ENCODE results near the gene CDH4.

Gene CDH4

DNA sequence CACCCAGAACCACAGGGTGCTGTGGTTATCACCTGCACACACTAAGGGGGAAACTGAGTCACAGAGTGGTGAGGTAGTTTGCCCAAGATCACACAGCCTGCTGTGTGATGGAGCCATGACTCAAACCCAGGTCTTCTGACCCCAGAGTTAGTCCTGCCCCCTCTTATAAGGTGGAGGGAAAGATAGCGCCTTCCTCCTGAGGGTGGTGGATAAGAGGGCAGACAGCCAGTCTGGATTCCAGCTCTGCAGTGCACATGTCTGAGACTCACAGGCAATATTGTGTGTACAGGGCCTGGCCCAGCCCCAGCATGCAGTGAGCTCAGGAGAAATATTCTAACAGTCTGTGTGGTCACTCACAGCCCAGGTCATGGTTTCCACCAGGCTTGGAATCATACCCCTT, 393.7 kb downstream of the CDH4 start:
- no peak for FAIRE-seq

DNA sequence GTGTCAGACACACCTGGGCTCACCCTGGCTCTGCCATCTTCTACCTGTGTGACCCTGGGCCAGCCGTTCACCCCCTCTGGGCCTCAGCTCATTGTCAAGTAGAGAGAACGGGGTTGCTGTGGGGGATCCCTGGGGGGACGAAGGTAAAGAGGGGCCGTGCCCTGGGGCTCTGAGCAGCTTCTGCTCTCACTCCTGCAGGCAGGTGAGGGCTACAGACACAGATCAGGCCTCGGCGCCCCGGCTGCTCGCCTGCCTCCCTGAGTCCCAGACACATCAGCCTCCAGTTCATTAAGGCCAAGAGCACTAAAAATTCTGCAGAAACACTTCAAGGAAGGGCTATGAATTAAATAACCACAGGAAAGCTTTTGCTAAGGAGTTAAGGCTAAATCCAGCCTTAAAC, 394.4 kb downstream of the CDH4 start:
- no peak for FAIRE-seq

- FAIRE-seq = no peak
These were observed 394.9 kb downstream of the CDH4 start for GRCh38 chr20:61646986-61647385.

- no peak for FAIRE-seq
These were observed 395.6 kb downstream of the CDH4 start for GRCh38 chr20:61647702-61648101.

- FAIRE-seq = no peak
These were observed 397.2 kb downstream of the CDH4 start for GRCh38 chr20:61649105-61649859.

DNA sequence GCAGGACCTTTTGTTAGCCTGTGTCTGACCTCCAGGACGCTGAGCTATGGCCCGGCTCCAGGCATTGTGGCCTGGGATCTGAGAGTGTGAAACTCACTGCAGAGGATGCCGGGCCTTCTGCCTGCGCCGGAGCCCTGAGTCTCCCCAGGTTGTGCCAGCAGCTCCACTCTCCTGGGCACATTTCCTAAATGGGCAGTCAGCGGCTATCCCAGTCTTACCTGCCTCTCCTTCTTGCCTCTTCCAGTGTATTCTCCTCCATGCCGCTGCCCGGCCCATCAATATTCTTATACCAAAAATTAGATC, 397.8 kb downstream of the CDH4 start:
- no peak for FAIRE-seq

DNA sequence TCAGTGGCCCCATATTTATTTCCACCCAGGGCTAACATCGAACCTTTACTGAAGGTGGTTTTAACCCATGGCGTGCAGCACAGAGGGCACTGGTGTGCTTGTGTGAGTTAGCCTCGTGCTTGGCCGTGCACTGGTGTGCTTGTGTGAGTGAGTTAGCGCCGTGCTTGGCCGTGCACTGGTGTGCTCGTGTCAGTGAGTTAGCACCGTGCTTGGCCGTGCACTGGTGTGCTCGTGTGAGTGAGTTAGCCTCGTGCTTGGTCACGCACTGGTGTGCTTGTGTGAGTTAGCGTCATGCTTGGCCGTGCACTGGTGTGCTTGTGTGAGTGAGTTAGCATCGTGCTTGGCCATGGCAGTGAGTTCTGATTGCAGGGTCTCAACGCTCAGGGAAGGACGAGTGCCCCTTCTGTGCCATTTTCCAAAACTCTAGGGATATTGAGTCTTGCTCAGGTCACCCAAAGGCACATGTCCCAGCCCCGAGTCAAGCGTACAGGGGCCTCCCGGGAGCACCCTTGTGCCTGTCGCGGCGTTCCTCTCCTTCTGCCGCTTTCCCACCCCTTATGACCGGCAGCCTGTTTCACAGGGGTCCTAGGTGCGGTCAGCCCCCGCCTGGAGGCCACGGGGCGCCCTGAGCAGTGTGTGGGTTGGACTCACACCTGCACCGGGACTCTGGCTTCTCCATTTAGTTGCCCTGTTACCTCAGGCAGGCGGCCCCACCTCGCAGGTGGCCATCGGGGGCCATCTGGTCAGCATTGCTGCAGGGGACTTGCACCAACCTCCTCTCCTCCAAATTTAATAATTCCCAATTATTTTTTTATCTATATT, 399.1 kb downstream of the CDH4 start:
- FAIRE-seq = no peak

GRCh38 chr20:61652146-61652545, 400.1 kb downstream of the CDH4 start:
- no peak for FAIRE-seq

DNA sequence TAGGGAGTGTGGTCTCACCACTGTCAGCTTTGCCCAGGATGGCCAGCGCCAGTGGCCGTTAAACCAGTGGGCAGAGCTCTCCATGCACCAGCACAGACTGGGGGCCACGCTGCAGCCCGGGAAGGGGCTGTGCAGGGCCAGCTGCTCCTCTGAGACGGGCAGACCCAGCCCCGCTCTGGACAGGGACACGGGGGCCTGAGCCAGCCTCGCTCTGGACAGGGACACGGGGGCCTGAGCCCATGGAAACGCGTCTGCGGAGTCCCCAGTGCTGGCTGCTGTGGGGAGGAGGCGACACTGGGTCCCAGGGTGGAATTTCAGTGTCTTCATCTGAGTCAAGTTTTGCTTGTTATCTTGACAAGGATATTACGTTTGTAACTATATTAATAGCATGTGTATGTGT, 402.7 kb downstream of the CDH4 start:
- no peak for FAIRE-seq

- no peak for FAIRE-seq
These were observed 403.5 kb downstream of the CDH4 start for GRCh38 chr20:61655591-61655990.

GRCh38 chr20:61656198-61656597, 404.1 kb downstream of the CDH4 start:
- no peak for FAIRE-seq

DNA sequence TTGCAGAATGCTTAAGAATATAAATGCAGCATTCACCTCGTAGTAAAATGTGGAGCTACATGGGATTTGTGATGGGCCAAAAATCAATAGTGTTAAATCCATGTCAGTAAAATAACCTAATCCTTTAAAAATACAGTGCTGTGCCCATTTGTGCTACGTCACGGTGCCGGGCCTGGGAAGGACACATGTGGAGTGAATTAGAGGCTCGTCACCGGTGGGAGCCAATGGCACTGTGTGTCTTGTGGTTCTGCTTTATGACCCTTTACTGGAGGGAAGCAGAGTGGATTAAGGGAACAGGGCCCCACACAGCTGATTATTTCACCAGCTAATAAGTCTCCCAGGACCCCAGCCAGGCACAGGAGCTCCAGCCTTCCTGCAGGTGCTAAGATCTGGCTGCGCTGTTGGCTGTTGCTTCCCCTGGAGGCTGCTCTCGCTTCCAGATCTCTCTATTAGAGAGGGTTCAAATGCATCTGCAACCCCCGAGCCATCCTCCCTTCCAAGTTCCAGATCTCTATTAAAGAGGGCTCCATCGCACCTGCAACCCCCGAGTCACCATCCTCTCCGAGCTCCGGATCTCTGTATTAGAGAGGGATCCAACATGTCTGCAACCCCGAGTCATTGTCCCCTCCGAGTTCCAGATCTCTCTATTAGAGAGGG, 405.8 kb downstream of the CDH4 start:
- no peak for FAIRE-seq

DNA sequence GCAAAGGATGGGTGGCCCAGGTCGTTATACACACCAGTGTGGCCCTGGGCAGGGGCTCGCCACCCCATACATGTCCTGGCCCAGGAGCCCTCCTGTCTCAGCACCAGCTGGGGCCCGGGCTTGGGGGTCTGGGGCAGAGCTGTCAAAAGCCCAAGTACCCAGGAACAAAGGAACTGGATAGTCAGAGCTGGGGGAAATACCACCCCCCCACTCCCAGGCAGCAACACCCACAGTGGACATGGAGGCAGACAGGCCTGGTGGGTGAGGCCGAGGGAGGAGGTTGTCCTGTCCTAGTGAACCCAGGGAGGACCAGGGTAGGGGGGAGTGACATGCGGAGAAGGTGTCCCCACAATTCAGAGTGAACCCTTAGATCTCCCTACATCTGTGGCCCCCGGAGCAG, 406.5 kb downstream of the CDH4 start:
- FAIRE-seq = no peak

DNA sequence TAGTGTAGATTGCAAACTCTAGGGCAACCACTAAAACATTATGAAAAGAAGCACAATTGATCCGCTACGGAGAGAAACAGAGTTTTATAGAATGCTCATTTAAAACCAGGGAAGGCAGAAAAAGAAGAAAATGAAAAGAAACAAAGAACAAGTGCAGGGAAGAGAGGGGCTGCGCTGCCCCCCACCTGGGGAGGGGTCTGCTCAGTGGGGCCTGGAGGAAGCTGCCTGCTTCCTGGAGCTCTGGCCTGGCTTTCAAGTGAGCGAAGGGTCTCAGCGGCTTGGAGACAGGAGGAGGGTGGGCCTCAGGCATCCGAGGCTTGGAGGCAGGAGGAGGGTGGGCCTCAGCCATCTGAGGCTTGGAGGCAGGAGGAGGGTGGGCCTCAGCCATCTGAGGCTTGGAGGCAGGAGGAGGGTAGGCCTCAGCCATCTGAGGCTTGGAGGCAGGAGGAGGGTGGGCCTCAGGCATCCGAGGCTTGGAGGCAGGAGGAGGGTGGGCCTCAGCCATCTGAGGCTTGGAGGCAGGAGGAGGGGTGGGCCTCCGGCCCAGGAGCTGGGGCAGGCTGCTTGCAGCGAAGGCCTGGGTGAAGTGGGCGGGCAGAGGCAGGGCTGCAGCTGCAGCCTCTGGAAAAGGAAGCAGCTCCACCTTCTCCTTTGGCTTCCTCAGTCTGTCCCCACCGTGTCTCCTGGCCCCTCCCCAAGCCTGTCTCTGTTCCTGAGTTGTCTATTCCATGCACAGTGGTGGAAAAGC, 407.4 kb downstream of the CDH4 start:
- FAIRE-seq = no peak

DNA sequence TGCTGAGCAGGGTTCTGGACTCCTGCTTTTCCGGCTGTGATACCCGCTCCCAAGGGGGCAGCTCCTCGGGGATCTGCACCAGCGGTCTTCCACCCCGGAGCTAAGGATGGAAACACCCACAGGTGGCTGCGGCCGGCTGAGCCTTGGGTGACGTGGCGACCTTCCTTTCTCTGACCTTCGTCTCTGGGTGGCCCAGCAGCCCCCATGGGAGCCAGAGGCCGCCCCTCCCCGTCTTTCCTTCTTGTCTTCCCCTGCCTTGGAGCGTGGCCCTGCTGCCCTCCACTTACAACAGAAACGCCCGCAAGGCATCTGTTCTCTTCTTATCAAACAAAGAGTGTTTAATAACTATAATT, 407.9 kb downstream of the CDH4 start:
- no peak for FAIRE-seq

DNA sequence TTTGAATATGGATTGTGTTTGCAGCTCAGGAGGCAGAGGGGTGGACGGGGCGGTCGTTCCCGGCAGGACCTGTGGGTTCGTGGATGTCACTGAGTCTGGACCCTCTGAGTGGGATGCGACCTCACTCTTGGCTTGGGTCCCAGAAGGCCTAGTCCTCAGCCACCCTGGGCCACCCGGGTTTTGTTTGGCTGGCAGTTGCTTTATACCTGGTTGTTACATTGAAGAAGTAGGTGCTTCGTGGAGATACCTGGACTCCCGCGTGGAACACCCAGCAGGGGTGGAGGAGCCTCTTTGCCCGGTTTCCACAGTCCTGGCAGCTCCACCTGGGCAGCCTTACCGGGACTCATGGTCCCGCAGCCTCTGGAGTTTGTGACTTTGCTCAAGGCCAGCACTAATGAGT, 408.5 kb downstream of the CDH4 start:
- no peak for FAIRE-seq

- FAIRE-seq = no peak
These were observed 409.0 kb downstream of the CDH4 start for GRCh38 chr20:61661025-61661424.

GRCh38 chr20:61661583-61661982, 409.5 kb downstream of the CDH4 start:
- no peak for FAIRE-seq

DNA sequence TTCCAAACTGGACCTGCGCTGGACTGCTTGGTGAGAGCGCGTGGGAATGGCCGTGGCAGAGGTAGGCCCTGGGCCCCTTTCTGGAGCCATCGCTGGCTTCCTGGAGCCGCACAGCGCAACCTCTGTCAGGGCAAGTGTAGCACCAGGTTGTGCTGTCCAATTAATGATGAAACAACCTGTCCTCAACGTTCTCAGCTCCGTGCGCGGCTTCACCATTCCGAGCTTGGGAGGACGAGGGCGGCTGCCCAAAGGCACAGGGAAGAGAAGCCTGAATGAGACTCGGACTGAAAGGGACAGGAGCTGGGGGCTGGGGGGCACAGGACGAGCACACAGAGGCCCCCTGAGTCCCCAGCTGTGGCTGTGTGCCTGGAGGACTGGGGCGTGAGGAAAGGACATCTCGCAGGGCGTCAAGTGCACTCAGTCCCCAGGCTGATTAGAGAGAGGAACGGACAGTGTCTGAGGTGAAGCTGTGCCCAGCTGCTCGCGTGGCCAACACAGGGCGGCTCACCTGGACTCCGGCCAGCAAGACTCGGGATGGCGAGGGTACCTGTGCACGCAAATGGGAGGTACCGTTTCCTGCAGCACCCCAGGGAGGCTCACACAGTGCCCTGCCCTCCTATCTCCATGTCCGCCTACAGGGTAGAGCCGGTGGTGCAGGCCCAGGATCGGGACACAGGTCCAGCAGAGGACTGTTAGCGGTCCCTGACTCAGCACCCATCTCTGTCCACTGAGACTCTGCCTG, 410.3 kb downstream of the CDH4 start:
- FAIRE-seq = no peak

- FAIRE-seq = no peak
These were observed 410.9 kb downstream of the CDH4 start for GRCh38 chr20:61662968-61663331.

DNA sequence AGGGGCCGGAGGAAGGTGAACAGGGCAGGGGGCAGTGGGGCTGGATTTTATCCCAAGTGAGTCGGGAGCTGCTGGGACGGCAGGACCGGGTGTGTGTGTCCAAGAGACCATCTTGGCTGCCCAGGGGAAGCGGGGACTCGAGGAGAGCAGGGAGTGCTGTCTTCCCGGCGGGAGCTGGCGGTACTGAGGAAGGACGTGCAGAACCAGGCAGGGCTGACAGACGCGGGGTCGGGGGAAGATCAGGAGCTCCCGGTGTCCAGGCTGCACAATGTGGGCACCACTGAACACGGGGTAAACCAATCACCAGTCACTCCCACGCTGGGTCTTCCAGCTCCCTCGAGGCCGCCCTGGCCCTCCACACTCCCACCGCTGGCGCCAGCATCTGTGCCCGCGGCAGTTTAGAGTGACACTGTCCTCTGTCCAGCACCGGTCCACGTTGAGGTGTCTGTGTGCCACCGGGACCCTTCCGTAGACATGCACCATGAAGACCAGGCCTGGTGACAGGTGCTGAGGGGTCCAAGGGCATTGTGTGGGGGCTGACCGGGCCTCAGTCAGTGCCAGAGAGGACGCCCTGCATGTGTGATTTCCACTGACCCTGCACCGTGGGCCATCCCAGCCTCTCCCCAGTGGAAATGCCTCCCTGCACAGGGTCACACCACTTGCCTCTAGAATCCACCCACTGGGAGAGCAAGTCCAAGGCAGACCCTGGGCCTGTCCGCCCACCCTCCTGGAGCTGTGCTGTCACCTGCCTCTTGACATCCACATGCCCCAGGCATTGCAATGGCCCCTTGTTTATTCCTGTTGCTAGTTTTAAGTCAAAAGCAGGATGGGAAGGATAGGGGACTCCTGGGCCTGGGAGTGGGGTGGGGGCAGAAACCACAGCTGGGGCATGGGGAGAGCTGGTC, 411.7 kb downstream of the CDH4 start:
- no peak for FAIRE-seq
